Activated T-helper 9 cell treated with anti-CD3 and anti-CD28 coated beads, Interleukin-2, amount 50 U/mL, for 16 hours (primary cell): ENCODE measurements around the gene SPTB.

ENCODE experiments used
- DNase-seq: peaks from one replicate; pipeline ENCODE4 v3.0.0-alpha.2; 2020; ENCODE audit warnings: low read depth

SPTB gene

GRCh38 chr14:64709126-64709525, 170.6 kb downstream of the SPTB start:
- no peak for DNase-seq

GRCh38 chr14:64708148-64709004, 171.3 kb downstream of the SPTB start:
- peak; percentile 36 for DNase-seq

- peak; percentile 12 for DNase-seq
These were observed 172.0 kb downstream of the SPTB start for GRCh38 chr14:64707661-64708060.

GRCh38 chr14:64706593-64707193, 173.0 kb downstream of the SPTB start:
- DNase-seq = no peak

- no peak for DNase-seq
These were observed 173.6 kb downstream of the SPTB start for GRCh38 chr14:64706119-64706592.

- DNase-seq = peak; percentile 16
These were observed 174.2 kb downstream of the SPTB start for GRCh38 chr14:64705381-64706118.

GRCh38 chr14:64704743-64705380, 174.8 kb downstream of the SPTB start:
- peak; percentile 13 for DNase-seq

- DNase-seq = peak; percentile 31
These were observed 175.5 kb downstream of the SPTB start, which contains the start of gene PLEKHG3 for GRCh38 chr14:64704143-64704742. TSS of gene PLEKHG3 (plus strand) at chr14:64704424. CDS start at chr14:64727632, 23,208 bp downstream.

GRCh38 chr14:64703395-64704142, 176.1 kb downstream of the SPTB start:
- no peak for DNase-seq

- DNase-seq = peak; percentile 24
These were observed 177.0 kb downstream of the SPTB start for GRCh38 chr14:64702493-64703394.

GRCh38 chr14:64701660-64702059, 178.0 kb downstream of the SPTB start:
- no peak for DNase-seq

GRCh38 chr14:64700894-64701293, 178.8 kb downstream of the SPTB start:
- no peak for DNase-seq

GRCh38 chr14:64700290-64700689, 179.4 kb downstream of the SPTB start:
- DNase-seq = no peak

- no peak for DNase-seq
These were observed 180.8 kb downstream of the SPTB start for GRCh38 chr14:64698903-64699302.

- DNase-seq = no peak
These were observed 183.3 kb downstream of the SPTB start for GRCh38 chr14:64696355-64696857.
